Myocyte (in vitro differentiated cells): ENCODE measurements around the gene ASTN2. TPM values are rescaled to one million over a fixed set of nuclear protein-coding genes. Genes with fewer than 3 reads are reported as not detected.
"Not testable (repeated sequence)": the region's sequence is repeated elsewhere in the genome, so short reads cannot be mapped to it uniquely, and the experiment has no call there.

Experiments
- DNase-seq: peaks from one replicate; pipeline ENCODE4 v3.0.0-alpha.2; 2012; ENCODE audit warnings: low read depth
- total RNA-seq: library from RNA; depleted of rRNA; stranded (reverse); fragments of >200 nt; gene quantifications from 2 replicates; pipeline ENCODE4 v1.2.3, GENCODE V29; 2014

The ASTN2 gene
- total RNA-seq, 1 donor from 2014 or later = 25.3 TPM

DNA sequence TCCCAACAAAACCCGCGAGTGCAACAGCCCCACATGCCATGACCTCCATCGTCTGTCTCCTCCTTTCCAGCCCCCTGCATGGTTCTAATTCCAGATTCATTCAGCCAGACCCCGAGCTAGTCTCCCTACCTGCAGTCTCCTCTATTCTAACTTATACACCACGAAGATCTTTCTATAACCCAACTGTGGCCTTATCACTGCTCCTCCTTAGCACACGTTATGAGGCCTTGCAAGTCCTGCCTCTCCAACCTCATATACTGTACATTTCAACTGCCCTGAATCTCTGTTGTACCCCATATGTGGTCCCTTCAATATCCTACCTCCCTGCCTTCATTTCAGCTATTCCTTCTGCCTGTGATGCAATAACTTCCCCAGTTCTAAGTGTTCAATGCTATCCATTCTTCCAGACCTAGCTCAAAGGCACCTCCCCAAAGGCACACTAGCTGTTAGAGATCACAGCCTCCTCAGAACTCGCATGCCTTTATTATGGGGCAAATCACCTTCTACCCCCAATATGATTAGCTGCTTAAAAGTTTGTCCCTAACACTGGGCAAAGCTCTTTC is 942.8 kb downstream of the ASTN2 start:
- no peak for DNase-seq

- peak; percentile 43 for DNase-seq
Observed at GRCh38 chr9:116471093-116471906, 943.6 kb downstream of the ASTN2 start.

- no peak for DNase-seq
Observed at GRCh38 chr9:116468793-116469527, 945.9 kb downstream of the ASTN2 start.

- DNase-seq = no peak
Observed at GRCh38 chr9:116468369-116468768, 946.5 kb downstream of the ASTN2 start.

GRCh38 chr9:116467740-116468351 is 947.0 kb downstream of the ASTN2 start:
- DNase-seq = no peak

DNA sequence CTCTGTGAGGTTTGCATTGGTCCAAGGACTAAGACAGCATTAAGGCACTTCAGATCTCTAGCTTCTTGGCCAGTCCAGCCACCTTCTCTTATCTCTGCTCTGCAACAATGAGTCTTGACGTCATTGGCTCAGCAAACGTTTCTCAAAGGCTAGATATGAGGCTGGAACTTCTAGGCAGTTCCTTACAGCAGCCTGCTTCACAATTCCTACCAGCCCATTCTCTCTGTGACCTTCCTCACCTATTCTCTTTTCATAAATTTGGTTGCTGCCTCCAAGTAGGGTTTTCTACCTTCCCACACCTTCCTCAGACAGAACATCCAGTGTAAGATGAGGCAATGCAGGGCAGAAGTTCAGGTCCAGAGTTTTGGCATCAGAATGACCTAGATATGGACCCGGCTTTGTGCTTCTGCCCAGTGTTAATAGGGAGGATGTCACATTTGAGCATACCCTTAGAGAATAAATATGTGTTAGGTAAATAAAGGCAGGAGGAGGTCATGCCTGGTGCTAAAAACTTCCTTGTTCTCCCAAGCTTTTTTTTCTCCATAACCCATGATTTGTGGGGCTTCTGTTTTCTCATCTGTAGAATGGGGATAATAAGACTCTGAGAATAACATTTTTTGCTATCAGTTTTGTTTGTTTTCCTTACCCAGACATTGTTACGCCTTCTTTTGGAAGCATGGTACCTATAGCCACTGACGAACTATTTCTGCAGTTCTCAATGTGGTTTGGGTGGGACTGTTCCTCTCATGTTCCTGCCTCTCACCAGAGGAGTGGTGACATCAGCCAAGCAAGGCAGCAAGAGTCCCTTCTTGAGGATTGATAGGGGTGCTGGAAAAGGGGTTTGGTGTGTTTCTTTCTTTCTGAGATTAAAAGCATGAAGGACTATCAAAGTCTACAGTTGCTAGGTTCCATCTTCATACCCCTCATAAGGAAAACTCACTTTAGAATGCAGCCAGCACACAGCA is 948.3 kb downstream of the ASTN2 start:
- DNase-seq = no peak

DNA sequence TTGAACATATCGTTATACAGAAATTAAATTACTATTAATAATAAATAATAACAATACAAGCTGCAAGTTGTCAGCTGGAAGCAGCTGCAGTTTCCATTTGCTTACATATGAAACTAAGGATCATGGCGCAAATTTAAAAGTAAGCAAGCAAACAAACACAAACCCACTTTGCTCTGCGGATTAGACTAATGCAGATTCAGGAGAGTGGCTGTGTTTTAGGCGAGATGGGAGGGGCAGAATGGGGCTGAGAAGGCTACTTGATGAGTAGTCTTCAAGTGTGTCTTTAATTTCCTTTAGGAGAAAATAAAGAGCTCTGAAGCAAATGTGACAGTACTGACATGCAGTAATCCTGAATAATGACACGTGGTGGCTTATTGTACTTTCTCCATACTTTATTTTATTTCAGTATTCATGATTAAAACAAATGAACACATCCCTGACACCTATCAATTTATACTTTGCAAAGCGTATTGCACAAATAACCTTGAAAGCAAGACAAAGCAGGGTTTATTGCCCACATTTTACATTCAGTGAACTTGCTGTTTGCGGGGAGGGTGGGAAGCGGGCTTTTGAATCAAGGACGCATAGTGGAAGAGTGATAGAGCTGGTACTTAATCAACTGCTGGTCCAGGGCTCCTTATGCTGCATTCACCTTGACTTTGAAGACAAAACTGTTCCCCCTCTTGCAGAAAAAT is 949.1 kb downstream of the ASTN2 start:
- DNase-seq = no peak

GRCh38 chr9:116464987-116465571 is 949.8 kb downstream of the ASTN2 start:
- DNase-seq = no peak

GRCh38 chr9:116464423-116464822 is 950.4 kb downstream of the ASTN2 start:
- no peak for DNase-seq

DNA sequence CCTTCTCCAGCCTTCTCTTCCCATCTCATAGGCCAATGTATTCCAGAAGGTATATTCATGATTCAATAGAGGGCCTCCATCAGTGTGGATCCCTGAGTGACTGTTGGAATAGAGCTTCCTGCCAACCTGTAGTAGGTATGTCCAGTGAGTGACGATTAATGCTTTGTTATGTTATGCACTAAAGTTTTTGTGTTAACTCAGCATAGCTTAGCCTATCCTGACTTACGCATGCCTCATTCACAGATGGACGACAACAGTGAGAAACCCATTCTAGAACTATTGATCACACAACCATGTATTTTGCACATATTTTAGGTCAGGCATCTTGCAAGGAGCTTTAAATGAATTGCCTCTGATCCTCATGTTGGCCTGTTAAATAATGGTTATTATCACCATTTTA is 953.2 kb downstream of the ASTN2 start:
- DNase-seq = no peak

GRCh38 chr9:116460026-116460425 is 954.8 kb downstream of the ASTN2 start:
- DNase-seq = no peak

DNA sequence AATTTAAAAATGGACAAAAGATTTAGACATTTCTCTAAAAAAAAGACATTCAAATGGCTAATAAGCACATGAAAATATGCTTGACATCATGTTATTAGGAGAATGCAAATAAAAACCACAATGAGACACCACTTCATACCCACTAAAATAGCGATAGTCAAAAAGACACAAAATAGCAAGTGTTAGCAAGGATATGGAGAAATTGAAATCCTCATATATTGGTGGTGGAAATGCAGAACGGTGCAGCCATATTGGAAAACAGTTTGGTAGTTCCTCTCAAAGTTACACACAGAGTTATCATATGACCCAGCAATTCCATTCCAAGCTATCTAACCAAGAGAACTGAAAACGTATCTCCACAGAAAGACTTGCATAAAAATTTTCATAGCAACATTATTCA is 955.3 kb downstream of the ASTN2 start:
- no peak for DNase-seq

- no peak for DNase-seq
Observed at GRCh38 chr9:116456490-116457088, 958.3 kb downstream of the ASTN2 start.

DNA sequence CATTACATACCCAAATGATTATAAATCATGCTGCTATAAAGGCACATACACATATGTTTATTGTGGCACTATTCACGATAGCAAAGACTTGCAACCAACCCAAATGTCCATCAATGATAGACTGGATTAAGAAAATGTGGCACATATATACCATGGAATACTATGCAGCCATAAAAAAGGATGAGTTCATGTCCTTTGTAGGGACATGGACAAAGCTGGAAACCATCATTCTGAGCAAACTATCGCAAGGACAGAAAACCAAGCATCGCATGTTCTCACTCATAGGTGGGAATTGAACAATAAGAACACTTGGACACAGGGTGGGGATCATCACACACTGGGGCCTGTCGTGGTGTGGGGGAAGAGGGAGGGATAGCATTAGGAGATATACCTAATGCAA is 960.3 kb downstream of the ASTN2 start:
- DNase-seq = not testable (repeated sequence)

- DNase-seq = no peak
Observed at GRCh38 chr9:116453785-116454184, 961.1 kb downstream of the ASTN2 start.

GRCh38 chr9:116452634-116453033 is 962.2 kb downstream of the ASTN2 start:
- DNase-seq = no peak

GRCh38 chr9:116452227-116452626 is 962.6 kb downstream of the ASTN2 start:
- DNase-seq = no peak

DNA sequence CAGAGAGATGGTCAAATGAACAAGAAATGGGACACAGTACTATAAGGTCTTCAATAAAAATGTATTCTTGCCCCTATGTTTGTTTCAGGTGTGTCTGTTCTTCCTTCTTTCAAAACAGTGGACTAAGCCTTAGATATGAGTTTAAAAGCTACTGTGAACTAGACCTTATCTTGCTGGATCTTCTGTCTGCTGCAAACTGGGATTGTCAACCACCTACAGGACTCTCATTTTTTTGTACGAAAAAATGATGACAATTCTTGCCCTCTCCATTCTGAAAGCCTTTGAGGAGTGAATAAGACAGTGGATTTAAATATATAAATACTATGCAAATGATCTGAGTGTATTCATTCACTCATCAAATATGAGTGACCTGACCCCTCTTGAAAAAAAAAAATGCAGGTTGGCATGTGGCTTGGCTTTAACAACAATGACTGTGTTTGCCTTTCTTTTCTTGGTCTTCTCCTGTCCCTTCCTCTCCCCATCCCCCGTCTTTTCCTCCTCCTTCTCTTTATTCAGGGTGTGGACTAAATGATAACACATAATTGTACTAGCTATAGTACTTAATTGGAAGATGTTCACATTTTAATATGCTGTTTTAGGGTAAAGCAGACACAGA is 963.2 kb downstream of the ASTN2 start:
- no peak for DNase-seq
